IPS-18c (cell line): ENCODE results near the gene LRMDA.

Experiments
- H3K4me3 ChIP-seq: 2 replicates; pipeline ENCODE4 v1.7.0; 2013; ENCODE audit warnings: low read depth, mild to moderate bottlenecking, low read length, moderate library complexity; ENCODE audit not compliant: insufficient read depth
- H3K9me3 ChIP-seq: one replicate; pipeline ENCODE4 v1.6.1; 2013; ENCODE audit warnings: mild to moderate bottlenecking, low read length, moderate library complexity; ENCODE audit not compliant: control insufficient read depth, insufficient read depth

Gene LRMDA

DNA sequence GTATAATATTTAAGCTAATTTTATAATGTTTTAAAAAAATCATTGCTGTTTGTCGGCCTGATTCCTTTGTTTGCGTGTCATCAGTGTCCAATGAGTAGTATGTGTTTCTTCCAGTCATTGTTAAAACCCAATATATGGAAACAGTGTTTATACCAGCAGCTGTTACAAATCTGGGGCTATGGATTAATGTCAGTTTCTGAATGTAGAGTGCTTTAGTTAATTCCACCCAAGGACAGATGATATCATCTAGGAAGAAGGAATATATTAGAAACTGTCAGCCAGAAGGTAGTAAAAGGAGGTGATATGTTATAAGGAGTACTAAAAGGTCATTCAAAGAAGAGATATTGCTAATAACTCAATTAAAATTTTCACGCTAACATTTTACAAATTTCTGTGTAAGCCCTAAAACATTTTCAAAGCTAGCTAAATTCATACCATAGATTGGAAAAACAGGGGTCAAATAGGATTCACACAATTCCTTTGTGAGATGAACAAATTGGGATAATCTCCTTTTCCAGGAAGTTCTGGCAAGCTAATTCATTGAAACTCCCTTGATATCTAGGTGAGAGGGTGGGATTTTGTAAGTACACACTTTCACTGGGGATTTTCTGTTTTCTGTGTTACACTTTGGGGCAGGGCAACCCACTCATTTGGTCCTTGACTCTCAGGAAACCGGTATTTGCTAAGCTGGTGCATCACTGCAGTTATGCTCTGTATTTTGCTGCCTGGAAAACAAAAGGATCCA, 448.8 kb downstream of the LRMDA start:
- no peak overlapping the region for H3K4me3 ChIP-seq
- no peaks in the 10 kb centered on the region for H3K9me3 ChIP-seq

DNA sequence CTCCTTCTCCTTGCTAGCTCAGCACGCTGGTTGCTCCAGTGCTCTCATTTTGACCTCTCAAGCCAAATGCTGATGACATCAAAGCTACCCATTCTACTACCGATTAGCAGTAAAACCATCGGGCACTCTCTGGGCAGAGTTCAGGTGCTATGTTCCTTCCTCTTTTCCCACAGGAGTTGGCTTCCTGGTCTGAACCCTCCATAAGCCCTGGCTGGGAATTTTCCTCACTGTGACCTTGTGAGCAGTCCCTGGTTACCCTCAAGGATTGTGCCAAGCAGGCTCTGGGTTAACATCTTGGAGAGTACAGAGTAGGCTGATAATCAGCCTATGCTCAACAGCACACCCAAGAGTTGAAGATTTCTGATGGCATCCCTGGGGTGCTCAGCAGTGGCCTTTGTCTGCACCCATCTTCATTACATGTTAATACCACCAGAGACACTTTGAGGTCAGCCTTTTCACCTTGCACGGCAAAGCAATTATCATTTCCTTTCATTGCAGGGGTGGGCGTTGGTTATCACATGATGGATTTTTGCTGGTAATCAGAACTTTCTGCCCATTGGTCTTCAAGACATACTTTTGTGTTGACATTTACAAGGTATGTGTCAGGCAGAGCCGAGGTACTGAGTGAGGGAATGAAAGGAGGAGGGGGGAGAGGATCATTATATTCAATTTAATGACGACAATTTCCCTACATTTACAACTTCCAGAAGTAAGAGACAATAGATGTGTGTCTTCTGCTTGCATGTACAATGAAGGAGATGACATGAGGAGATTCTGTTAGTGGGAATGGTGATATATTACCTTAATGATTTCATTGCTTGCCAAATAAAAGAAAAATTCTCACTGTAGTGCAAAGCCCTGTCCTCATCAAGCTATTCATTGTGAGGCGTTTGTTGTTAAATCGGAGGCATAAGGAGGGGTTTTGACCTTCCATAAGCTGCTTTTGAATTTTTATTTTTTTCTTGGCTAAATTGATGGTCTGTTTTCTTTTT, 452.0 kb downstream of the LRMDA start:
- no peak overlapping the region for H3K4me3 ChIP-seq
- H3K9me3 ChIP-seq: no peaks in the 10 kb centered on the region

DNA sequence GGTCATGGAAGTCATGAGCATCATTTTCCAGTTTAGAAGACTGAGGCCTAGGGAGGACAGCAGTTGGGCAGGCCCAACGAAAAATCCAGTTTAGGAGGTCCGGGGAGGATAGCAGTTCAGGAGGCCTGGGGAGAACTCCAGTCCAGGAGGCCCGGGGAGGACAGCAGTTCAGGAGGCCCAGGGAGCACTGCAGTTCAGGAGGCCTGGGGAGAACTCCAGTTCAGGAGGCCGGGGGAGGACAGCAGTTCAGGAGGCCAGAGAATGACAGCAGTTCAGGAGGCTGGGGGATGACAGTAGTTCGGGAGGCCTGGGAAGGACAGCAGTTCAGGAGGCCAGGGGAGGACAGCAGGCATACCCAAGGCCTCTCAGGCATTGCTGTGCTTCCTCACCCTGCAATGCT, 453.4 kb downstream of the LRMDA start:
- H3K4me3 ChIP-seq: no peak overlapping the region
- H3K9me3 ChIP-seq: no peaks in the 10 kb centered on the region

DNA sequence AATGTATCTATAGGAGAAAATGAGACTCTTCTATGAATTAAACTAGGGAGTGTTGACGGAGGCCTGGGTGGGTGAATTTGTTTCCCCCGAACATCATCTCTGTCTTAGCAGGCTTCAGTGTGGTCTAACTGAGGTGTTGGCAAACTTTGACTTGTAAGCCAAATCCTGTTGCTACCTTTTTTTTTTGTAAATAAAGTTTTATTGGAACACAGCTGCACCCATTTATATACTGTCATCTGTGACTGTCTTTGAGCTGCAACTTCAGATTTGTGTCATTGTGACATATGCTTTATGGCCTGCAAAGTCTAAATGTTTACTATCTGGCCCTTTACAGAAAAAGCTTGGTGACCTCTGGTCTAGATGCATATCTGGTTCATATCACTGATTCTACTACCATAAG, 455.9 kb downstream of the LRMDA start:
- Histone ChIP-seq H3K9me3 (no peaks in the 10 kb centered on the region), H3K4me3 (no peak overlapping the region)

DNA sequence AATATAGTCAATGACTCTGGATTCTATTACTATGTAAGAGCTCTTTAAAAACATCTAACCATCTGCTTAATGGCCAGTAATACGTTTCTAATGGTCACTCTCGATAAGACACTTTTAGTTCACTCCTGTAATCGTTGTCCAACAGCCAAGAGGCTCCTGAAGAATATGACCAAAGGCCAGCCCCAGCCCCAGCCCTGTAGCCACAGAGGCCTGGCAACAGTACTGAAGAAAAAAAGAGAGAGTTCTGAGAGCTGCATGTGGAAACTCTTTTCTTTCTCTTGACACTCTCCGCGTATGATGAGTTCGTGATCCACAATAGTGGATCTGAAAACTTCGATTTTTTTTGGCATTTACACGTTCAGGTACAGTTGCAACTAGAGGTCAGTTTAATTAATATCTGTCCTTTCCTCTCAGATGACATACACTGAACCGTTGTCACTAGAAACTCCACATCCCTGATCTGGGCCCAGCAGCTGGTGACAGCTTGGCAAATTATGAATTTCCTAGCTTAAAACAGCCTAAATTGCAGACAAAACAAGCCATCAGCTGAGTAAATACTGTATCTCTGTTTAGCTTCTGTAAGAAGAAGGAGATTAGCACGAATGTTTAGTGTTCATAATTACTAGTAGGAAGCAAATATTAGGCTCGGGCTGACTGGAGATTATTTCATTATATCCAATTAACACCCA, 456.7 kb downstream of the LRMDA start:
- no peaks in the 10 kb centered on the region for H3K9me3 ChIP-seq
- no peak overlapping the region for H3K4me3 ChIP-seq

DNA sequence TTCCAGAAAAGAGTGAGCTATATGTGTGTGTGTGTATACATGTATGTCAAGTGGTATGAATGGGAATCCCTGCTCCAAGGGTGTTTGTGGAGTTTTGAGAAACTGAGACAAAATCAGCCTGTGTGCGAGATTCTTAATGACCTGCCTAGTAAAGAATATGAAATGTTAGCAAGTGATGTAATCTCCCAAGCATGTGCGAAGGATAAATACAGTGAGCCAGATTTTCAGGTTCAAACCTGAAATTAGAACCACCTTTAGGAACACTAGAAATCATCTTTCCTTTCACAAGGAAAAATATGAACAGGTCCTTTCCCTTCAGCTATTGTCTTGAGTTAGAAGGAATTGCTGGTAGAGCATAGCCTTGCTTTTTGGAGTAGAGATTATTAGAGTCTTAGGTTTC, 457.6 kb downstream of the LRMDA start:
- no peaks in the 10 kb centered on the region for H3K9me3 ChIP-seq
- no peak overlapping the region for H3K4me3 ChIP-seq

DNA sequence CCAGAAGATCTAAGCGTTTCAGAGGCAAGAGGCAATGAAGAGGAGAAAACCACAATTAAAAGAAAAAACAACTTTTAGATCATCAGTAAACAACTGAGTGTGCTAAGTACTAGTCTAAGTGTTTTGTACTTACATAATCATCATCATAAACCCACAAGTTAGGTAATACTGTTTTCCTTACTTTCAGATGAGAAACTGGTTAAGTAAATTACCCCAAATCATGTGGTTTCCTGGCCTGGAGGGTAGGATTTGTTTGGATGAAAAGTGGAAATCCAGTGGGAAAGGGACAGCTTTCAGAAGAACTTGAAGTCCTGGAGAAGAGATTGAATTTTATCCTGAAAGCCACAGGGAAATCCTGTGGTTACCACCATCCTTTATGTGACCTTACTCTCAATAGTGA, 463.3 kb downstream of the LRMDA start:
- Histone ChIP-seq H3K4me3 (no peak overlapping the region), H3K9me3 (no peaks in the 10 kb centered on the region)

DNA sequence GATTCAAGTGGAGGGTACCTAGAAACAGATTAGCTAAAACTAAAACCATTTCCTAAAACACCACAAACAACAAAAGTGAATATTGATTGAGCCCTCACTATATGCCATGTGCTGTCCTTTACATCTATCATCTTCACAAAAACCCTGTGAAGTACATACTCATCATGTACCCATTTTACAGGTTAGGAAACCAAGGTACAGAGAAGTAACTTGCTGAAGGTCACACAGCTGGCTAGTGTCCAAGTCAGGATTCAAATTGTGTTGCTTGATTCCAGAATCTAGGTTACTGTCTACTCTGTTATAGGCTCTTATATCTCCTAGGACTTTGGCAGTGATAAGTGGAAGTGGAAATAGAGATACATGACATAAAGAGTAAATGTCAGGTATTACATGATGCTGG, 463.8 kb downstream of the LRMDA start:
- H3K4me3 ChIP-seq: no peak overlapping the region
- H3K9me3 ChIP-seq: no peaks in the 10 kb centered on the region

DNA sequence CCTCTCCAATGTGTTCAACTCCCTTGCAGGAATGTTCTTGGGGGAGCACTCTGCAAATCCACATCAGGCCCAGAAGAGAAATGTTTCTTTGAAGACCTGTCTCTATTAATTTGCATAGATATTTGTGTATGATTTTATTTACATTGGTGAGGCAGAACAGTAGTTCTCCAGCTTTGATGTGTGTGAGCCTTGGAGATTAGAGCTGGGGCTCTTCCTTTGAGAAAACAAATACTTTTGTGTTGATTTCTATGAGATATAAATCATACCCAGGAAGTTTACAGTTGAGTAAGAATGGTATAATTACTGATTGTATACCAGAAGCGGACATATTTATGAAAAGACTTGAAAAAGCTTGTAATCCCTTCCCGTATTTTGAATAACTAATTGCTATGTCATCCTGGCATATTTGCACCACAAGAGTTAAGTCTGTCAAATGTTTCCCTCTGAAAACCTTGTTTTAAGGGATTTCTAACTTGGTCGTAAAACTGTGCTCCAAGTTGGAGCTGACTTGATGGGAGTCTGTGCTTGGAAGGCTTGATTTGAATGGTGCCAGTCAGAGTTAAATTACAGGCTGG, 468.5 kb downstream of the LRMDA start:
- Histone ChIP-seq H3K9me3 (no peaks in the 10 kb centered on the region), H3K4me3 (no peak overlapping the region)

DNA sequence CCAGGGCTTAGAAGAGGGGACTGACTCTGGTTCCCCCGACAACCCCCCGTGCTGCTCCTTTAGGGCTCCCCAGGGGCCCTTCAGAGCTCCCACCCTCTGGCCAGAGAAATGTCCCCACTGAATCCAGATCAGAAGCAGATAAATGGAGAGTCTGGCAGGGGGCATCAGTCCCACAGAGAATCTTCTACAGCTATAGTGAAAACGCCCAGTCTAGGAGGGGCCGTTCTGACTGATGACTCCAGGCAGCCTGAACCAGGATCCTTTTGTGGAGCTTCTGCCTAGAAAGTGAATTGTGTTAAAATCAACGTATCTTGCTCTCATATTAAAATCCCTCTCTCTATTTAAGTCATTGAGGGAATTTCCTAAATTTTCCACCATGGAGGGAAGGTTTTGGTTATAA, 471.4 kb downstream of the LRMDA start:
- Histone ChIP-seq H3K4me3 (no peak overlapping the region), H3K9me3 (no peaks in the 10 kb centered on the region)

DNA sequence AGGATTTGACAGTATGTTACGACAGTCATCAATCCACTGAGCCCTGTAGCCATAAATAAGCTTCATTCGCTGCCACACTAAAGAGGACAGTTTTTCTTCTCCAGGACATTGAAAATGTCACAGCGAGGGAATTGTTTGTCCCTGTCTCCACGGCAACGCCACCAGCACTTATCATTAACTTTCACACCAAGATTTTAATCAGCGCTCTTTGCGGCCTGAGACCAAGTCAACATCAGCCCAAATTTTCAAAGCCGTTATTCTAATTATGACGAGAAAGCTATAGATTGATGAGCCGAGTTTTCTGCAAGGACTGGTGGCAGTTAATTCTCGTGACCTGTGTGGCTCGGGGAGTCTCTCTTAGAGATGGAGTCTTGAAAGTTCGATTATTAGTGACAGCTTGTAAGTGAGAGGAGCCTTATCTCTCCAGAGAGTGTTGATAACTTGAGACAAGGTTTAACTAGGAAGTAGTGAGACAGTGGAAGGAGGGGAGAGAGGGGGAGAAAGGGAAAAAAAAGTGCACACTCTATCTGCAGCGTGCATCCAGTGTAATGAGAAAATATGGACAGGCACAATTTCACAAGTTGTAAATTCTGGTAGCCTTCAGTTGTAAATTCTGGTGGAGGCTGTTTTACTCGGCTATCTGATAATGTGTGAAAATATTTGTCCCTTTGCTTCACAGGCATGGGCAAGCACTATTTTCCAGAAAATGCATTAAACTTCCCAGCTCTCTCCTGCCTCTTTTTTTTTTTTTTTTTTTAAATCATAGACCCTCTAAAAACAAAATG, 473.3 kb downstream of the LRMDA start:
- H3K9me3 ChIP-seq: no peaks in the 10 kb centered on the region
- H3K4me3 ChIP-seq: no peak overlapping the region

DNA sequence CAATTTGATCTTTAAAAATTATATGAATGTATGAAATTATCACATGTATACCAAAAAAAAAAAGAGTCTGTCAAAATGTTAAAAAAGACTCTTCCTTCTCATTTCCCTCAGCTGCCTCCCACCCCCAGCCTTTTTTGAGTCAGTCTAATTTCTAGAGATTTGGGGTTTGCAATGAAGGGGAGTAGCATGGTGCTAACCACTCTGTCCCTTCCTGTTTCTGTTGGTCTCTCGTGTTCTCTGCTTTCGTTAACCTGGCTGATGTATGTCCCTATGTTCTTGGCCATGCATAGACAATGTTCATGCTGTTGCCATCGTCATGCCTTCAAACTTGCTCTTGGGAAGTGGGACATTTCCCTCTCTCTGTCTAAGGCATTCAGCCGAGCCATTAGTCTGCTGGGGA, 474.1 kb downstream of the LRMDA start:
- Histone ChIP-seq H3K9me3 (no peaks in the 10 kb centered on the region), H3K4me3 (no peak overlapping the region)

DNA sequence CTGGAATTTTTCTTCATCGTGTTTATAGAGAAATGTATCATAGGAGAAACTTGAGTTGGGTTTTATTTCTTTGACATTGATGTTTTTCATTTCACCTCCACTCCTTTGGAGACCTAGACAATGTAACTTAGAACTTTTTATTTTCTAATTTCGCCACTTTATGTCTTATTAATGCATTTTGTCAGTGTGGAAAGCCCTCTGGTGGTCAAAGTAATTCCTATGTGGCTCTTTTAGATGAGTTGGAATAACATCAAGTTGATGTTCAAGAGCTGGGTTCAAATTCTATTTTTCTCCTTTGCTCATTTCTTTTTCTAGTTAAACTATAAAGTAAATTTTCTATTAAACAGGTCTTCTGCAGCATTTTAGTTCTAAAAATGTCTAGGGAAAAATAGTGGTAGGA, 478.6 kb downstream of the LRMDA start:
- Histone ChIP-seq H3K9me3 (no peaks in the 10 kb centered on the region), H3K4me3 (no peak overlapping the region)

DNA sequence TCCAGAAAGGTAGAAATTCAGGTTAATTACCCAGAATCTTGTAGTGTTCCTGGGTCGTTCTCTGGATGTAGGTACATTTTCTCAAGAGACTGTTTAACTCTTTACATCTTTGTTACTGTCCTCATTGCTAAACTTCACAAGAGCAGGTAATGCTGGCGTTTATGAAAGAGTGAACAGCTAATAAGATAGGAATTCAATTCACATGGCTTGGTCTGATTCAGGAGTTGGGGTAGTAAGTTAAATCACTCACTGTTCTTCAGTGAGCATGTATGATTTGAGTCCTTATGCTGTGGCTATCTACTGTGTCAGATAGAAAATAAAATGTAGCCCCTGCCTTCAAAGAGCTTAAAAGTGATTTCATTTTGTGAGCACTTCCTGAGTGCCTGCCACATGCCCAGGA, 480.0 kb downstream of the LRMDA start:
- H3K4me3 ChIP-seq: no peak overlapping the region
- H3K9me3 ChIP-seq: no peaks in the 10 kb centered on the region

DNA sequence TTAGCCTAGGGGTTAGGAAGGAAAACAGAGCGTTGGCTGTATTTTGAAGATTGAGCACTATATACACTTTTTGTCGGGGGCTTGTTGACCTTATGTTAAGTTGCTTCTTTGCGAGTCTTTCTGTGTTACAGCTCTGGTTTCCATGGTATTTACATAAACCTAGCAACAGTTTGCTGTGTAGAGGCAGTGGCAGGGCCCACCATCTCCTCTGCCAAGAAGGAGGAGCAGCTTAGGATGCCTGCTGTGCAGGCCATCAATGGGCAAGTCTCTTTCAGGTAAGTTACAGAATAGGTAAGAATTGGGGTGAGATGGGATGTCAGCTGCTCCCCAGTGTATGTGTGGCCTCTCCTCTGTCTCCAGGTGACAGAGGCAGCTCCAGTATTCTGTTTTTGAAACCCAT, 485.5 kb downstream of the LRMDA start:
- H3K9me3 ChIP-seq: no peaks in the 10 kb centered on the region
- H3K4me3 ChIP-seq: no peak overlapping the region

DNA sequence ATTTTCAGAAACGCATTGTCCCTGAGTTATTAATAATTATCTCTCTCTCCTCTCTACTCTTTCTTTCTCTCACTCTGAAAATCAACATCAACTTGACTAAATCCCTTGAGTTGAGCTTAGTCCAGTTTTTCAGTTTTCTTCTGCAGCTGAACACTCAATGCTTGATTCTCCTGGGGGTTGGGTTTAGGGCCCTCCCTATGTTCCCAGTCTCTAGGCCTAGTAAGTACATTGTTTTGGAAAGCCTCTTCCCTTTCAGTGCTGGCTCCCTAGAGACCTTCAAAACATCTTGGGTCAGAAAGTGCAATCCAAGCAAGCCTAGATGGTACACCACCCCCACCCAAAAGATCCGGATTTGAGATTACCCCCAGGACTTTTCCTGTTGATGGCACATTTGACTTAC, 488.5 kb downstream of the LRMDA start:
- H3K9me3 ChIP-seq: no peaks in the 10 kb centered on the region
- H3K4me3 ChIP-seq: no peak overlapping the region

DNA sequence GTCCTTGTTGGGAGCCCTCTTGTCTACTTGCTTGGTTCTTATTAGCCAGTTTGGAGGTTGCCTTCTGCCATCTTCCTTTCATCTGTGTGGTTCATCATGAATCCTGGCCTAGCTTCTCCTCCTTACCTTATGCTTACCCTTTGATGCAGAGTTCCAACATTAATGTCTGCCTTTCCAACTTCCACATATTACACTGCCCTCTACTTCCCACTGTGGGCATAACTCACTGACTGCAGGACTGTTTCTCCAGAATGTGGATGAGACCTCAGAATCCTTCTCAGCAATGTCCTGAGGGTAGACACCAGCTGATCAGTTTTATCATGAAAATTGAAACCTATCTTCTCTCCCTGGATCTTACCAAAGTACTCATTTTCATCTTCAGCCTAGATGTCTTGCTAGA, 491.0 kb downstream of the LRMDA start:
- no peaks in the 10 kb centered on the region for H3K9me3 ChIP-seq
- no peak overlapping the region for H3K4me3 ChIP-seq
